ENCODE results near the gene PPIL1.

- TF ChIP-seq TP53 (CRISPR knock-in tag; IDR thresholded peaks at IDR 0.05) (no peak), NR1H2 (CRISPR knock-in tag; IDR thresholded peaks at IDR 0.05) (no peak)
Observed at GRCh38 chr6:36826520-36827227, 47.9 kb downstream of the PPIL1 start.
